HepG2 (cell line): Measurements from ENCODE around the gene DNMT1. TPM values are rescaled to one million over a fixed set of nuclear protein-coding genes. Genes with fewer than 3 reads are reported as not detected.

Experiments used
- ATAC-seq: fragments of 200-7000 bp; cut with Tn5 transposase; 3 replicates; pipeline ENCODE4 v1.9.1; 2020; ENCODE audit warnings: mild to moderate bottlenecking, moderate library complexity
- BruUV-seq: library from RNA; stranded (reverse); fragments of 400-500 nt; replicated peaks from 2 replicates; lab custom pipeline; 2021; lab: Mats Ljungman, UMichigan
- CTCF ChIA-PET: fragments of 300-600 bp; formaldehyde crosslinking; extraction: SDS; loops from one replicate; lab custom pipeline; 2021; ENCODE audit warnings: low total read pairs, inconsistent platforms, low intra/inter-chr PET ratio; lab: Yijun Ruan, JAX
- POLR2A ChIA-PET: fragments of 350-600 bp; sonication (Branson Sonifier 250); formaldehyde crosslinking; loops from one replicate; lab custom pipeline; 2020; ENCODE audit warnings: antibody characterized with exemption, inconsistent platforms; lab: Yijun Ruan, JAX
- DNase-seq: peaks from one replicate; pipeline ENCODE4 v3.0.0-alpha.2; 2015; ENCODE audit warnings: low spot score
- FAIRE-seq: peaks from 3 replicates; lab custom pipeline; 2011; peaks lifted over from hg19 to GRCh38; lab: Jason Lieb, UNC
- H2AFZ ChIP-seq: one replicate; pipeline ENCODE4 v1.6.1; 2011; ENCODE audit warnings: low read length, inconsistent platforms
- H3K27ac ChIP-seq: fragments of 300-600 bp; 3 replicates; pipeline ENCODE4 v1.8.0; 2011; ENCODE audit warnings: mixed run types, mild to moderate bottlenecking, mixed read lengths, low read length, inconsistent platforms; ENCODE audit not compliant: insufficient read depth; ENCODE audit errors: extremely low read length
- H3K27me3 ChIP-seq, 2 experiments: fragments of 200-600 bp in 1 of 2; 2 replicates in 1 of 2; 3 replicates in 1 of 2; pipeline versions ENCODE4 v1.6.0 to v1.8.0; 2011; ENCODE audit warnings: low read length in 2 of 2, mild to moderate bottlenecking in 2 of 2, moderate library complexity in 2 of 2, inconsistent platforms in 1 of 2; ENCODE audit not compliant: insufficient read depth in 2 of 2, control insufficient read depth in 1 of 2
- H3K36me3 ChIP-seq, 2 experiments: fragments of 200-600 bp in 1 of 2; replicated peaks in 1 of 2; 2 replicates in 1 of 2; 3 replicates in 1 of 2; pipeline versions ENCODE4 v1.5.1 to v1.8.0; 2011; ENCODE audit warnings: low read length in 2 of 2, inconsistent platforms in 1 of 2; ENCODE audit not compliant: insufficient read depth in 2 of 2, control insufficient read depth in 1 of 2
- H3K4me1 ChIP-seq: 2 replicates; pipeline ENCODE4 v1.5.1; 2012; ENCODE audit warnings: low read length, inconsistent platforms; ENCODE audit not compliant: insufficient read depth
- H3K4me2 ChIP-seq: 2 replicates; pipeline ENCODE4 v1.6.0; 2011; ENCODE audit warnings: low read depth, low read length, inconsistent platforms
- H3K4me3 ChIP-seq, 3 experiments: fragments of 200-600 bp in 1 of 3; sonication (generic), shearing (Covaris generic) in 1 of 3; replicated peaks in 1 of 3; 2 replicates each; pipeline ENCODE4 v1.5.1; 2011 to 2016; ENCODE audit warnings: low read length in 3 of 3, inconsistent platforms in 2 of 3, low read depth in 2 of 3, mild to moderate bottlenecking in 2 of 3, control low read depth in 1 of 3, mixed read lengths in 1 of 3; ENCODE audit not compliant: insufficient read depth in 1 of 3
- H3K79me2 ChIP-seq: one replicate; pipeline ENCODE4 v1.6.1; 2011; ENCODE audit warnings: low read length, inconsistent platforms; ENCODE audit not compliant: insufficient read depth
- H3K9ac ChIP-seq: 2 replicates; pipeline ENCODE4 v1.6.0; 2011; ENCODE audit warnings: mild to moderate bottlenecking, low read depth, low read length, inconsistent platforms; ENCODE audit not compliant: insufficient read depth
- H3K9me3 ChIP-seq: 2 replicates; pipeline ENCODE4 v1.5.1; 2012; ENCODE audit warnings: mild to moderate bottlenecking, low read length
- H4K20me1 ChIP-seq: 2 replicates; pipeline ENCODE4 v1.6.0; 2011; ENCODE audit warnings: inconsistent platforms, mild to moderate bottlenecking, low read length, moderate library complexity; ENCODE audit not compliant: insufficient read depth
- ZNF512B ChIP-seq: sonication (generic); formaldehyde crosslinking; IDR thresholded peaks from 2 replicates; pipeline ENCODE4 v1.5.1; 2020; ENCODE audit warnings: missing genetic modification reagents, mild to moderate bottlenecking, borderline replicate concordance
- WGBS: methylation state at CpG from one replicate; pipeline ENCODE4 v1.1.6; 2017; ENCODE audit warnings: low lambda C conversion rate; 5-methylcytosine and 5-hydroxymethylcytosine counted together
- in situ Hi-C: cut with HindIII; loops from 2 replicates; pipeline ENCODE4 v1.10.0; 2017; ENCODE audit warnings: low pct_unique_long_range_greater_than_20kb; ENCODE audit not compliant: extremely low pct_ligation_motif_present
- intact Hi-C: fragments of 100-400 bp; cut with micrococcal nuclease; formaldehyde crosslinking; loops from one replicate; pipeline ENCODE4 v1.10.0; 2022; ENCODE audit not compliant: unreplicated experiment
- polyA plus RNA-seq, 8 experiments: library from polyadenylated mRNA; depleted of rRNA in 3 of 8; stranded (reverse) in 7 of 8; unstranded in 1 of 8; fragments of >200 nt; fragmentation: Illumina TruSeq in 4 of 8; extraction: Trizol in 4 of 8; gene quantifications; 2 replicates each; pipeline versions ENCODE4 v1.2.1 to v1.2.3, GENCODE V29; 2011 to 2016; ENCODE audit warnings: low read depth in 4 of 8, missing spikeins in 1 of 8, mixed read lengths in 1 of 8; ENCODE audit not compliant: insufficient read depth in 1 of 8
- total RNA-seq, 5 experiments: library from RNA; depleted of rRNA; stranded (reverse); fragments of >200 nt; fragmentation: Illumina TruSeq; extraction: Trizol; gene quantifications; 2 replicates each; pipeline ENCODE4 v1.2.3, GENCODE V29; 2016; ENCODE audit warnings: low read depth in 1 of 5
- TF ChIP-seq, protein P1 (sequence below): sonication (generic); formaldehyde crosslinking; IDR thresholded peaks from 2 replicates; pipeline ENCODE4 v1.9.0; 2021; ENCODE audit warnings: missing genetic modification reagents, borderline replicate concordance

Gene DNMT1
- total and polyA plus RNA-seq, 2 of the 13 experiments (the other 11 are each of a cell fraction or from before 2014, with no cell fraction given) = 31.2 to 91.1 TPM

DNA sequence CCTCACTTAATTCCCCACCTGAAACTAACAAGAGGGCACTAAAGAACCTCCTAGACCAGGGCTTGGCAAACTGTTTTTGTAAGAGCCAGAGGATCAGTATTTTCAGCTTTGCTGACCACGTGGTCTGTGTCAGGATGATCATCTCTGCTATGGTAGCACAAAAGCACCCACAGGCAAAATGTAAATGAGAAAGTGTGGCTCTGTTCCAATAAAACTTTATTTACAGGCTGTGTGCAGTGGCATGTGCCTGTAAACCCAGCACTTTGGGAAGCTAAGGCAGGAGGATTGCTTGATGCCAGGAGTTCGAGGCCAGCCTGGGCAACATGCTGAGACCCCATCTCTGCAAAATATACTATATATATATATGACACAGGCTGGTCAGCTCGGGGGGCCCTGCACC lies 31.2 kb downstream of the DNMT1 start (continued):
- no peak for TF ChIP-seq ZNF512B
- TF ChIP-seq, all 625 proteins: peak for 1

DNA sequence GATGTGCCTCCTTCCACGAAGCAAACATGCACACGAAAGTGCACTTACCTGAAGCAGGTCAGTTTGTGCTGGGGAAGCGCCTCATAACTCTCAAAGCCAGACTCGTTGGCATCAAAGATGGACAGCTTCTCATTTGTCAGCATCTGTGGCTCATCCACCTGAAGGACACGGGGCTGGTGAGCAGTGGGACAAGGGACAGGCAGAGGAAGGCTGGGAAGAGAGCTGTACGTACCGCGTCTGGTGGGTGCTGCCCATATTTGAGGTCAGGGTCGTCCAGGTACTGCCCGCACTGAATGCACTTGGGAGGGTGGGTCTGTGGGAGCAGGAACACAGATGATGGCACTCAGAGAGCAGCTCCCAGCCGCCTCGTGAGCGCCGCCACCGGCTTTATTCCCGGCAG lies 35.1 kb downstream of the DNMT1 start:
- CTCF ChIA-PET = no interaction called here
- H3K79me2 ChIP-seq = no peaks in the 10 kb centered on the region
- POLR2A ChIA-PET = no interaction called here
- 99% methylated on average over 11 of the region's 16 CpGs for WGBS
- no peak for DNase-seq
- ATAC-seq = no peak
- intact Hi-C loops (no loop called here), in situ Hi-C loops (no loop called here)
- TF ChIP-seq, protein P1, sequence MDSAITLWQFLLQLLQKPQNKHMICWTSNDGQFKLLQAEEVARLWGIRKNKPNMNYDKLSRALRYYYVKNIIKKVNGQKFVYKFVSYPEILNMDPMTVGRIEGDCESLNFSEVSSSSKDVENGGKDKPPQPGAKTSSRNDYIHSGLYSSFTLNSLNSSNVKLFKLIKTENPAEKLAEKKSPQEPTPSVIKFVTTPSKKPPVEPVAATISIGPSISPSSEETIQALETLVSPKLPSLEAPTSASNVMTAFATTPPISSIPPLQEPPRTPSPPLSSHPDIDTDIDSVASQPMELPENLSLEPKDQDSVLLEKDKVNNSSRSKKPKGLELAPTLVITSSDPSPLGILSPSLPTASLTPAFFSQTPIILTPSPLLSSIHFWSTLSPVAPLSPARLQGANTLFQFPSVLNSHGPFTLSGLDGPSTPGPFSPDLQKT = no peak
- H3K4me3 ChIP-seq = no peak overlapping the region
- no peak overlapping the region for H3K4me2 ChIP-seq
- no peaks in the 10 kb centered on the region for H3K4me1 ChIP-seq
- no peak overlapping the region for H3K9ac ChIP-seq
- BruUV-seq = no TSS peak
- H3K36me3 ChIP-seq = peaks cover 40 to 85% of the 10 kb centered on the region in 2 experiments
- no peak overlapping the region for H3K27ac ChIP-seq
- H3K9me3 ChIP-seq = no peaks in the 10 kb centered on the region
- H2AFZ ChIP-seq = no peak overlapping the region
- no peaks in the 10 kb centered on the region for H4K20me1 ChIP-seq
- FAIRE-seq = no peak
- no peaks in the 10 kb centered on the region for H3K27me3 ChIP-seq
